IPS-NIHi11 (cell line): ENCODE data around the gene SPATA20.

Source experiments
- DNase-seq: peaks from one replicate; pipeline ENCODE4 v3.0.0; 2012; ENCODE audit warnings: mixed read lengths, low spot score

SPATA20 gene

DNA sequence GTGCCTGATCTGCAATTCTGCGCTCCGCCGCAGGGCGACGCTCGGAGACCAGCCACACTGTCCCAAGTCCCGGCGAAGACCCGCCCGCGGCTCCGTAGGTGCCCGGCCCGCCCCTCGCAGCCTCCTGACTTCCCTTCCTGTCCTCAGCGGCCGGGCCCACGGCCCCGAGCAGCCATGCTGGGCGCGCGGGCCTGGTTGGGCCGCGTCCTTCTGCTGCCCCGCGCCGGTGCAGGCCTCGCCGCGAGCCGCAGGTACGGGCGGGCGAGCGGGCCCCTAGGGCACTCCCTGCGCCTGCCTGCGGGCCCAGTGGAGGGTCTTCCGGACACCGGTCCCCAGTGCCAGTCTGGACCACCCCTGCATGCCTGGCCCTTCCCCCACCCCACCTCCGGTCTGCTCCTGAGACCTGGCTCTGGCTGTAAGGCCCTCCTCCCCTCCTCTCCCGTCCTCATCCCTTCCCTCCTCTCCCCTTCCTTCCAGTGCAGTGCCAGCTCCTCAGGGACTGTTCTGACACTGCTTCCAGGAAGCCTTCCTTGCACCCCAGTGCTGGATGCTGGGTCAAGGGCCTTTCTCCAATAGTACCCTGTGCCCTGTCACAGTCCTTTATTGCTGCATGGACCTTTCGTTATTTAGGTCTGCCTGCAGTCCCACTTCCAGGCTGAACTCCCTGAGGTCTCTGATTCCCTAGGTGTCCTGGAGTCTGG, at the start of gene SPATA20:
SPATA20 (plus strand) TSS at position 140 of the 701 bp plus-strand sequence; CDS start at position 175, 35 bp downstream.
- peak; percentile 92 for DNase-seq

DNA sequence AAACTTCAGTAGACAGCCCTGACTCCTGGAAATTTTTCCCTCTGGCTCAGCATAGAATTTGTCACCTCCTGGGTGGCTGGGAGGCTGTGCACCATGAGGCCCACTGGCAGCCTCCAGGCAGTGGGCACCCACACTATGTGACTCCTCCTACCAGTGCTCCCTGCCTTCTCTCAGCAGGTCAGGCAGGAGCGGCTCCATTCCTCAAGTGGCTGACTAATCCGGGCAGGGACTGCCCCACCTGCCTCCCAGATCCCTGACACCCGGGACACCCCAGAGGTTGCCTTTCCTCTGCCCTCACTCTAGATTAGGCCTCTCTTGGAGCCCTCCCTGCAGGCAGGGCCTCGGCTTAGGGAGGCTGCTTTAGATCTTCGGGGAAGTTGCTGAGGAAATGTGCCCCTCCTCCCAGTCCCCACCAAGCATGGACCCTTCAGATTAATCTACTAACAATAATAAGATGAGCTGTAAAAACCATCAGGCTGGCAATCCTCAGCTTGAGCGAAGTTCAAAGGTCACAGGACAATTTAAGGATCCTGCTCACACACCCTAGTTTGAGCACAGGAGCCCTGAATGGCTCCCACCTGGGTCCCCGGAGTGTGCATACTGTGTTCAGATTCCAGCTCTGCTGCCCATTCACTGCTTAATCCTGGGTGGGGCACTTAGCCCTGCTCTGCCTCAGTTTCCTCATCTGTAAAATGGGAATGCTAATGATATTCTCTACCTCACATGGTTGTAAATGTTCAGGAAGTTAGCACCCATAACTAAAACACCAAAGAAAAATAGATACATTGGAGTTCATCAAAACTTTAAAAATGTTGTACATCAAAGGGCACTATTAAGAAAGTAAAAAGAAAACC, 48.7 kb upstream of the SPATA20 start:
- no peak for DNase-seq

DNA sequence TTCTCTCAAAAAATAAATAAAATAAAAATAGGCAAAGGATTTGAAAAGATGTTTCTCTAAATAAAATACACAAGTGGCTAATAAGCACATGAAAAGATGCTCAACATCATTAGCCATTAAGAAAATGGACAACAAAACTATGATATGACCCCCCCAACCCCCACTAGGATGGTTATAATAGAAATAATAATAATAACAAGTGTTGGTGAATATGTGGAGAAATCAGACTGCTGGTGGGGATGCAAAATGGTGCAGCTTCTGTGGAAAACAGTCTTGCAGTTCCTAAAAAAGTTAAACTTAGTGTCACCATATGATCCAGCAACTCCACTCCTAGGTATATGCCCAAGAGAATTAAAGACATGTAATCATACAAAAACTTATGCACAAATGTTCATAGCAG, 47.7 kb upstream of the SPATA20 start:
- DNase-seq: no peak

DNA sequence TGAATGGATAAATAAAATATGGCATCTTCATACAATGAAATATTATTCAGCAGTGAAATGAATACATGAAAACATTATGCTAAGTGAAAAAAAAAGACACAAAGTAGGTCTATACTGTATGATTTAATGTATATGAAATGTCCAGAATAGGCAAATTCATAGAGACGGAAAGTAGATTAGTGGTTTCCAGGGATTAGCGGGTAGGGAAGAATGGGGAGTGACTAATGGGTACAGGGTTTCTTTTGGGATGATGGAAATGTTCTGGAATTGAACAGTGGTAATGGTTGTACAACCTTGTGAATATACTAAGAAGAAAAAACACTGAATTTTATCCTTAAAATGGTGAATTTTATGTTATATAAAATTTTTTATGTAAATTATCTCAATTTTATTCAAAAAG, 47.3 kb upstream of the SPATA20 start:
- no peak for DNase-seq

DNA sequence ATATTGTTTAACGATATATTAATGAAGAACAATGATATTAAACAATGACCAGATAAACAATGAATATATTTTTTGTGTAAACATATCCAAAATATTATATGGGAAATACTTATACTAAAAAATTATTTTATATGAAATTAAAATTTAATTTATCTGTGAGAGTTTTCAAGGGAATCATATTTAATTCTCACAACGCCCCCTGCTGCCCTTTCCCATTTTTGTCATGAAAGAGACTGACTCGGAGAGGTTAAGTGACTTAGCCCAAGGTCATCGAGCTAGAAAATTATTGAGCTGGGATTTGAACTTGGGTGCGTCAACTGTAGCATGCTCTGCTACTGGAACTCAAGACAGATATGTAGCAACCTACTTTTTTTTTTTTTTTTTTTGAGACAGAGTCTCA, 45.9 kb upstream of the SPATA20 start:
- no peak for DNase-seq

DNA sequence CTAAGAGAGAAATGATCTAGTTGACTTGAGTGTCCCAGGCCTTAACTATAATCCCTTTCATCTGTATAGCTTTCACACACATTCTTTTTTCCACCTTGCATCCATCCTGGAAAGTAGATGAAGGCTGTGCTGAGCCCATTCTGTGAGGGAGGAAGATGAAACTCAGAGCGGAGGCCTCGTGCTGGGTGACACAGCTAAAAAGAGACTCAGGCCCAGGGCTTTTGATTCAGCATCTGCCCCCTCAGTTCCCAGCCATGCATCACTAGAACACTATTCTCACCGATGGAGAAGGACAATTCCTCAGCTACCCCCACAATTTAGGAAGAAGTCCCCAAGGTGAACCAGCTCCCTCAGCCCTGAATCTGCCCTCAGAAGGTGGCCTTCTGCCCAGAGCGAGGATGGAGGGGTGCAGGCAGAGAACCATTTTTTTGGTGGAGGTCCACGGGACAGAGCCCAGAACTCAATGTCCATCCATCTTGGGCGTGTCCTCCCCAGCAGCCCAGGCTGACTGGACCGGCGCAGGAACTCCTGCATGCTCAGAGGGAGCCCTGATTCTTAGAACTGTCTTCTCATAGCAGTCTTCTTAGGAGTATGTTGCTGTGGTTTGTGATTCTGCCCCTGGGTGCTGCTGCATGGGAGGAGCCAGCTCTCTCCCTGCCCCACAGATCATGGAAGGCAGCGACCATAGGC, 44.5 kb upstream of the SPATA20 start:
- DNase-seq: no peak

DNA sequence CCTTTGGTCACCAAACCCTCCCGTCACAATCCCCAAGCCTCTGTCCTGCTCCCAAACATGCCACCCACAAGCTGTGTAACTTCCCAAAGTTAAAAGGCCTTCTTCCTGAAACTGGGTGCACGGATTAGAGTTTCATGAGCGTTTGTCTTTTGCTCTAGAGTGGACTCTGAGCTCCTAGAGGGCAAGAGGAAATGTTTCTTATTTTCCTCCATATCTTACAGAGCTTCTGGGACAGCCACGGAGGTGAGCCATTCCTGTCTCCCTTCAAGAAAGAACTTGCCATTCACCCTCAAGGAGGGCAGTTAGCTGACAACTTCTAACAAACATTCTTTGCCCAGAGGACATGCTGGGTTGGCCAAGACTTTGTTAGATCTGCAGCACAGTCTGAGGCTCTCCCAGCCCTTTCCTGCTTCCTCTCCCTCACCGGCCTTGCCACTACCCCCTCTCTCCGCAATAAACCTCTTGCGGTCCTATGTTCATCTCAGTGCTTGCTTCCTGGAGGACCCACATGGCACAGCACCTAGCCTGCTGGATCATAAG, 41.3 kb upstream of the SPATA20 start:
- DNase-seq: no peak

DNA sequence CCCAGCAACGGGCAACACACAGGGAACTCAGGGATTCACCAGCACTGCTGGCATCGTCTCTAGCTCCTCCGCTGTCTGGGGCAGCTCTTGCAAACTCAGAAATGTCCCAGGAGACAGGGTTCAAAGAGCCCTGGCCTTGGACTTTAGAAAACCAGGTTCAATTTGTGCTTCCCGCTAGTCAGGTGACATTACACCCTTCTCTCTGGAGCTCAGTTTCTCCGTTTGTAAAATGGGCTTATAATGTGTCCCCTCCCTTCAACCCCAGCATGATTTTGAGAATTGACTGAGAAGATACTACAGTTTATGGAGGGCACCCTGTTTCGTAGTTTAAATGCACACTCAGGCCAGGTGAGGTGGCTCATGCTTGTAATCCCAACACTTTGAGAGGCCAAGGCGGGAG, 40.7 kb upstream of the SPATA20 start:
- DNase-seq: no peak

DNA sequence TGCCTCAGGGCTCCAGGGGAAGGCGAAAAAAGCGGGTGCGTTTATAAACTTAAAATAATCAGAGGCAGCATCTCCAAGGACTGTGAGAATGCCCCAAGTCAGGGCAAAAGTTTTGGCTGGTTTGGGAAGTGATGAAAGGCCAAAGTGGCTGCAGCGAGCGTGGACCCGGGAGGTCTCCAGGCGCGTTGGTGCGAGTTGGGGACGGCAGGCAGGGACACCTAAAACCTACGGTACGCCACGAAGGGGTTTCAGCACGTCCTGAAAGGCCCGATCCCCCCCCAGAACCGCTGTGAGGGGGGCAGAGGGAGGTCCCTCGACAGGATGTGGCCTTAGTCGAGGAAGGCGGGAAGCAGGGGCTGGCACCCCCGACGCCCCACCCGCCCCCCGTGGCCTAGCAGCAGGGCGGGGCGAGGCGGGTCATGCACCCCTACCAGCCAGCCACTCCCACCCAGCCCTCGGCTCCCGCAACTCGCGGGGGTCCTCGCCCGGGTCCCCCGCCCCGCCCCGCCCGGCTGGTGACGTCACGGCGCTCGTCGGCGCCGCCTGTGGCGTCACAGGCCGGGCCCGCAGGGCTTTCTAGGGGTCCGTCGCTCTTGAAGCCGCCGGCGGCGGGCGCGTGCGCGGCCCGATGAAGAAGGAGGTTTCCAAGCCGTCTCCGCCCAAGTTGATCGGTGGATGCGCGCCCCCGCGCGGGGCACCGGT, 39.0 kb upstream of the SPATA20 start, which contains the start of gene MYCBPAP:
MYCBPAP (plus strand) TSS at position 569 of the 702 bp plus-strand sequence. CDS start 236 bp downstream, outside the sequence.
- DNase-seq: peak; percentile 94

DNA sequence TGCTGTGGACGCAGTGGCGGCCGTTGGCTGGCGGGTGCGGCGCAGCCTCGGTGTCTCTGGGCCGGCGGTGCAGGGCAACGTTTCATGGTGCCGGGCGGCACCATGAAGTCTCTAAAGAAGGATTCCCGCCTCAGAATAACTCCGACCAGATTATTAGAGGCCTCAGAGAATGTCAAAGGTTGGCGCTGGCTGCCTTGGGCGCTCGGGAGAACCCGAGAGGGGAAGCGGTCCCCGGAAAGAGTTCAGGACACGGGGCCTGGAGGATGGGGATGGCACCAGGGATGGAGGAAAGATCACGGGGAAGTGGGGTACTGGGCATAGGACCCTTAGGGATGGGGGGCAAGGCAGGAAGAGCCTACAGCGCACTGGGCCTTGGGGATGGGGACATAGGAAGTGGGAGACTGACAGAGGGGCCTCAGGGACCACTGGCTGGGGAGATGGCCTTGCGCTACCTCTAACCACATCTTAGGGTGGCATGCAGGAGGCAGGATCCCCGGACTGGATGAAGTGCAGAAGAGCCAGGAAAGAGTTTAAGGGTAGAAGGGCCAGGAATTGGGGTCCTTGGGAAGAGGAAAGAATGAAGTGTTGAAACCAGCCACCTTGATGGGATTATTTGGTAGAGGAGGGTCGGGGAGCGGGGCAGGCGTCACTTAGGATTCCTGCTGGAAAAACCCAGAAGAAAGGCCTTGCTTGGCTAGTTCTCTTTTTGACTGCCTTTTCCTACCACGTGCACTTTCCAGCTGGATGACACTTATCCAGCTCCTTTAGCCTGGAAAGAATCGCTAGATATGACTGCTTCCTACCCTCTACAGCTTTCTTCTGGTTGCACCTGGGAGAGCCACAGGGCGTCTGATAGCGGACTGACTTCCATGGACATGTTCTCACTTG, 38.2 kb upstream of the SPATA20 start:
- DNase-seq: no peak

DNA sequence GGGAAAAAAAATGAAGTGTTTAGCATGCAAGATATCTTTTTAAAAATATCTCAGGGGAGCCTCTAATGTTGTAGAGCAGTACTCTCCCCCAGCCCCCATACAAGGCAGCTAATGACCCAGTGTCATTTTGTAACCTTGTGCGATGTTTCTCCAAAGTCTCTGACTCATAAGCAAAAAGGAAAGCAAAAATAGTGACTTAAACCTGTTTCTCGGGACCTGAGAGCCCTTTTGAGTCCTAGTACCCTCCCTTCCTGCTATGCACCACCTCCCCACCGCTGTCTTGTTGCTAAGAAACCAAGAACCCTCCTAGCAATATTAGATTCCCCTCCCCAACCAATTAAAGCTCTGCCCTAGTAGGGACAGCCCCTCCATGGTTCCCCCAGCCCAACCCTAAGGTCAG, 35.9 kb upstream of the SPATA20 start:
- DNase-seq: no peak

DNA sequence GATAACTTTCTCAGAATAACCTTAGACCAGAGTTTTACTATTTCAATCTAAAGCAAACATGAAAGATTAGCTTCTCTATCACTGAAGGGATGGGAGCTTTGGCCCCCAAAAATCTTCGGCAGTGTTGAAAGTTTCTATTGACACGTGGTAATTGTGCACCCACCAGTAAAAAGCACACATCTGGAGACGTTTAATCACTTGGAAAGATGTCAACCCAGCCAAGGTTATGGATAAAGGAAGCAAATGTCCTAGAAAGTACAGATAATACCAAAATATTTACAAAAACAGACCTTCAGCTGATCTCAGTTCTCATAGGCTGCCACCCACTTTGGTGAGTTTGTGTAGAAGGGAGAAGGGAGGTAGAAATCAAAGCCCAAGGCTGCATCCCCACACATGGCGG, 33.5 kb upstream of the SPATA20 start:
- no peak for DNase-seq

DNA sequence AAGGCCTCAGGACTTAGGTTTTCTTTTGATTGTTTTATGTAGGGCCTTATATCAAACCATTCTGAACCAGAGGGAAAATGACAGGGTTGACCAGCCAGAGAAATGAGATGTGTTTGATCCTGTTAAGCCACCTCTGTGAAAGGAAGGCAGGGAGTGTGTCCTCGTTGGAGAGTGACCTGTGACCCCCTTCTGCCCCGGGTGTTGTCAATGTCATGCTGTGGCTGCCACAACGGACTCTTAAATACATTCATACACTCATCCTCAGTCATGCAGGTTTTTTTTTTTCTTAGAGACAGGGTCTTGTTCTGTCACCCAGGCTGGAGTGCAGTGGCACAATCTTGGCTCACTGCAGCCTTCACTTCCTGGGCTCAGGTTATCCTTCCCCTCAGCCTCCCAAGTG, 32.6 kb upstream of the SPATA20 start:
- no peak for DNase-seq

DNA sequence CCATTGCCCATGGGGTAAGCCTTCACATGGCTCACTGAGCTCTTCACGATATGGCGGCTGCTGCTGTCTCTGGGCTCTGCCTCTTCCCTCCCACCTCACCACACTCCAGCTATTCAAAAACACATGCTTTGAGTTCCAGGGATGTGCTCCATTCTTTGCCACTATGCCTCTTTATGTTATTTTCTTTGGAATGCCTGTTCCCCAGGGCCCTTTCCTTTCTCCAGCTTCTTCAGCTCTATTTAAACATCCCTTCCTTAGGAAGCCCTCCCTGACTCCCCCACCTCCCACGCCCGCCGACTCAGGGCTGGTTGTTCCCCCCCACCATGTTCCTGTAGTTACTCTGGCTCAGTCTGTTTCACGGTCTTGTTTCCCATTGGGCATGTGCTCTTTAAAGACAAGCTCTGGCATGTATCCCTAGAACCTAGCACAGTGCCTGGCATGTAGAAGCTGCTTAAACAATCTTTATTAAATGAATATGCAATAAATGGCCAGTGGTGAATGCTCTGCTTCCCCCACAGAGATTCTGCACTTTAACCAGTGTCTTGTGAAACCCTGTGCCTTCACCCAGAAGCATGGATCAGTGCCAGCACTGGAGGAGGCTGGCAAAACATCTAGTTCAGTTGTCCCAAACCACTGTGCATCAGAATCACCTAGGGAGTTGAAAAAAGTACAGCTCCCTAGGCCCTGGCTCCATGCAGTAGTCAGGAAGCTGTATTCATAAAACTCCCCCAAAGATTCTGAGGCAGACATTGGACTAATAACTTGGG, 31.9 kb upstream of the SPATA20 start:
- no peak for DNase-seq

DNA sequence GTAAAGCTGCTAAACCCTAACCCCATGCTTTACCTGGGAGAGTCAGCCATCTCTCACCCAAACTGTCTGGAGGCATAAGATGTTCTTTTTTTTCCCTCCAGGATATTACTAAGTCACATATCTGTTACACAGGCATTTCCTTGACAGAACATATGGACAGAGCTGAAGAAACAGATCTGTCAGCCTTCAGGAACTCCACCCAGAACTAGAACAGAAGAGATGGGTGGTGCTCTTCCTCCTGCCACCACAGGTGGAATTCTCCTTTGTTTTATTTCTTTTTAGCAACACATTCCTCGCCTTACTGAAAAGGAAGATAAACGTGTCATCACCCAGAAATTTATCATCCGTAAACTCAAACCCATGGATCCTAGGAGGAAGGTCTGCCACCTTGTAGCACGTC, 30.0 kb upstream of the SPATA20 start:
- DNase-seq: no peak

DNA sequence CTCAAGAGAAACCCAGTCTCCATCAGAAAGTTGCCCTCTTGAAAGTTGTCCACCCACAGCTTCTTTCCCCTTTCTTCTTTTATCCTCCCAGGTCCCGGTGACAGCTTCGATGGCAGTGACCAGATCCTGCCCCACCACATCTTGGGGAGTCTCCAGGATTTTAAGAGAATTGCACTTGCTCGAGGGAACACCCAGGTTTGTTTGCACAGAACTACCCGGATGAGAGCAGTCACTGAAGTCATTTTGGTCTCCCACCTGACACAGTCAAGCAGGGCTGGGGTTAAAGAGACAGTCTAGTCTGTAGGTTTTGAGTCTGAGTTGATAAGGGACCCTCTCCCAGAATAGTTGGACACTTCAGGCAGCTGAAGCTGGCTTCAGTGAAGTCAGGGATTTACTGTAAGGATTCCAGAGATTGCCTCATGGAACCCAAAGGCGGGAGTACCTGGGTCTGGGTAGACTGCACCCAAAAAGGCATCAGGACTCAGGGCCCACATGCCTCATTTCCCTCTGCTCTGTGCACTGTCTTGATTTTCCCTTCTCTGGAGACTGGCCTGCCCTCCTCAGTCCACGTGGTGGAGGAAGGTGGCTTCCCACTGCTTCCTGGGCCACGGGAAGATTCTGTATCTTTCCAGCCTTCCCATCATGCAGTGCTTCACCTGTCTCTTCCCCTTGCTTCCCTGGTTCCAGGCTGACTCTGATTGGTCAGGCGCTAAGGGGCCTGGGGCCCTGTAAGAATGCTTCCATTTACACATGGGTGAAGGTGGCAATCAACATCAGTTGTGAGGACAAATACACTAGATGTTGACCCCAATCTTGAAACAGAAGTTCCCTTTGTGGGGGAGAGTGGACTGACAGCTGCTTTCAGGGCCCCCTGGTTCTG, 29.2 kb upstream of the SPATA20 start:
- no peak for DNase-seq

DNA sequence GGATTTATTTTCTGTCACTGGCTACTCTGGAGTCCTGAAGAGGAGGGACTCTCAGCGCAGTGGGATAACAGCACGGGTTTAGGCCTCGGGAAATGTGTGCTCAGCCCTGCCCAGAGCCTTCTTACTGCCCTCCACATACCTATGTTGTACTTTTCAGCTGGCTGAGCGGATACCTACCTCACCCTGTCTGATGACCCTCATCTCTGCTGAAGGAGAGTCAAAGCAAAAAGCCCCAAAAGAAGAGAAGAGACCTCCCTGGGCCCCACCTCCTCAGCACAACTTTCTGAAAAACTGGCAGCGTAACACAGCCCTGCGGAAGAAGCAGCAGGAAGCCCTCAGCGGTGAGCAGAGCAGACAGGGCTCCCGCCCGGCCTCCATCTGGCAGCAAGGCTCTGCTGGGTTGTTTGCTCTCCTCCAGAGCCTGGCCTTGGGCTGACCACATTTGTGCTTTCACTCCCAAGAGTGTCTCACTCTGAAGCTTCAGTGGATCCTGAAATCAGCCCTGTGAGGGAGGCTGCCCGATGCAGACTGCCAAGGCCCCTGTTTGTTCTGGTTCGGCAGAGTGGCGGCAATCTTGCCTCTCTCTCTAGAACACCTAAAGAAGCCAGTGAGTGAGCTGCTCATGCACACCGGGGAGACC, 28.5 kb upstream of the SPATA20 start:
- no peak for DNase-seq

DNA sequence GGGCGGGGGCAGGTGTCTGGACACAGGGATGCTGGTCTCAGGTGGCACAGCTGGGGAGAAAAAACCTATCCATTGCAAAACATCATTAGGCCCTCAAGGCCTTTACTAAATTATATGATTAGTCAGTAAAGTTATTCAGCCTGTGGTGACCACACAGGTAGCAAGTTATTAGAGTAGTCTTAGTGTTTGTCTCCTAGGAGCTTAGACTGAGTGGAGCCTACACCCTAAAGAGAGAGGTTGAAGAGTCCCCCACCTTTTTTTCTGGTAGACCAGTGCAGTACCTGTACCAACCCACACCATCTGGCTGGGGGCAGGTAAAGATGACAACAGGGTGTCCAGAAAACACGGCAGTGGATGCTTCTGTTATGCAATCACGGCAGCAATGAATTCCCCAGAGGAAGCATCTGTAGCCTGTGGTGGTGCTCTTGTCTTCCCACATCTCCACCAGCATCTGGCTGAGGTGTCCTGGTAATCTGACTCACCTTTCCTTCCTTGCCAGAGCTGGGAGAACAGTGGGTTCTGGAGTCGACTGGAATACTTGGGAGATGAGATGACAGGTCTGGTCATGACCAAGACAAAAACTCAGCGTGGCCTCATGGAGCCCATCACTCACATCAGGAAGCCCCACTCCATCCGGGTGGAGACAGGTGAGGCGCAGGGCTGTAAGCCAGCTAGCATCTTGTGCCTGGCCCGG, 27.7 kb upstream of the SPATA20 start:
- no peak for DNase-seq
